GM19239 (cell line): ENCODE measurements around the gene CAMK1D.
"Not testable (repeated sequence)": the region's sequence is repeated elsewhere in the genome, so short reads cannot be mapped to it uniquely, and the experiment has no call there.

Experiments
- DNase-seq: peaks from one replicate; pipeline ENCODE4 v3.0.0; 2011; ENCODE audit warnings: low spot score; ENCODE audit not compliant: insufficient read length
- FAIRE-seq: peaks from 2 replicates; lab custom pipeline; 2011; peaks lifted over from hg19 to GRCh38; lab: Jason Lieb, UNC

Gene CAMK1D

GRCh38 chr10:12842310-12842709 lies 493.0 kb downstream of the CAMK1D start:
- DNase-seq (no peak), FAIRE-seq (no peak)

- DNase-seq, result no peak
- FAIRE-seq, result no peak
Observed at GRCh38 chr10:12843296-12843945, 494.1 kb downstream of the CAMK1D start.

- no peak for DNase-seq
- no peak for FAIRE-seq
Observed at GRCh38 chr10:12844811-12845483, 495.6 kb downstream of the CAMK1D start.

GRCh38 chr10:12846718-12847117 lies 497.4 kb downstream of the CAMK1D start:
- DNase-seq, result no peak
- no peak for FAIRE-seq

- FAIRE-seq (no peak), DNase-seq (no peak)
Observed at GRCh38 chr10:12847361-12847975, 498.1 kb downstream of the CAMK1D start.

- FAIRE-seq, result no peak
- DNase-seq, result no peak
Observed at GRCh38 chr10:12848439-12849173, 499.3 kb downstream of the CAMK1D start.

GRCh38 chr10:12849319-12850181 lies 500.2 kb downstream of the CAMK1D start:
- FAIRE-seq, result no peak
- no peak for DNase-seq

GRCh38 chr10:12852687-12853086 lies 503.3 kb downstream of the CAMK1D start:
- DNase-seq (no peak), FAIRE-seq (no peak)

GRCh38 chr10:12854988-12855387 lies 505.6 kb downstream of the CAMK1D start:
- DNase-seq (no peak), FAIRE-seq (no peak)

- no peak for FAIRE-seq
Observed at GRCh38 chr10:12862459-12862858, 513.1 kb downstream of the CAMK1D start.

GRCh38 chr10:12865515-12865914 lies 516.2 kb downstream of the CAMK1D start:
- FAIRE-seq, DNase-seq: not testable (repeated sequence)

More at GRCh38 chr10:12862459-12862858, 513.1 kb downstream of the CAMK1D start:
- DNase-seq, result no peak

GRCh38 chr10:12868229-12868628 lies 518.9 kb downstream of the CAMK1D start:
- FAIRE-seq (peak; percentile 11), DNase-seq (no peak)

GRCh38 chr10:12869427-12869826 lies 520.1 kb downstream of the CAMK1D start:
- FAIRE-seq, result no peak
- DNase-seq, result no peak

- DNase-seq (no peak), FAIRE-seq (no peak)
Observed at GRCh38 chr10:12872577-12872976, 523.2 kb downstream of the CAMK1D start.

- no peak for DNase-seq
- no peak for FAIRE-seq
Observed at GRCh38 chr10:12873172-12873571, 523.8 kb downstream of the CAMK1D start.

- DNase-seq (no peak), FAIRE-seq (no peak)
Observed at GRCh38 chr10:12874501-12874900, 525.2 kb downstream of the CAMK1D start.

GRCh38 chr10:12875100-12875499 lies 525.8 kb downstream of the CAMK1D start:
- DNase-seq (no peak), FAIRE-seq (no peak)

- FAIRE-seq (no peak), DNase-seq (no peak)
Observed at GRCh38 chr10:12876266-12876665, 526.9 kb downstream of the CAMK1D start.

- FAIRE-seq, result no peak
- no peak for DNase-seq
Observed at GRCh38 chr10:12877150-12877549, 527.8 kb downstream of the CAMK1D start.

GRCh38 chr10:12880423-12880822 lies 531.1 kb downstream of the CAMK1D start:
- FAIRE-seq (no peak), DNase-seq (no peak)
